DMS79 treated with DMSO at 0.1 percent for 48 hours (cell line): ENCODE measurements around the gene ZNF554.

Source experiments
- DNase-seq: peaks from one replicate; lab custom pipeline; 2025; lab: John Stamatoyannopoulos, UW

Gene ZNF554

DNA sequence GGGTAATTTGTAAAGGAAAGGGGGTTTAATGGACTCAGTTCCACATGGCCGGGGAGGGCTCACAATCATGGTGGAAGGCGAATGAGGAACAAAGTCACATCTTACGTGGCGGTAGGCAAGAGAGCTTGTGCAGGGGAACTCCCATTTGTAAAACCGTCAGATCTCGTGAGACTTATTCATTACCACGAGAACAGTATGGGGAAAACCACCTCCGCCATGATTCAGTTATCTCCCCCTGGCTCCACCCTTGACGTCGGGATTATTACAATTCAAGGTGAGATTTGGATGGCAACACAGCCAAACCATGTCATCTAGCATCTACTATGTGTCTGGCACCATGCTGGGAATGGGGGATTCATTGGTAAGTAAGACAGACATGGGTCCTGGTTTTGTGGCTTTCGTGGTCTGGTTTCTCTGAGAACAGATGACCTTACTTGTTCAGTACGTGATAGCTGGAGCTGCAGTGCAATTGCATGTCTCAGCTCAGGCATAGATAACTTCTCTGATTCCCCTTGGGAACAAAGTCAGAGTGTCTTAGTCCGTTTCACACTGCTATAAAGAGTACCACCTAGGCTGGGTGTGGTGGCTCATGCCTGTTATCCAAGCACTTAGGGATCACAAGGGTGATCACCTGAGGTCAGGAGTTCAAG, 8.3 kb downstream of the ZNF554 start:
- no peak for DNase-seq

- DNase-seq, result no peak
These were observed 14.7 kb downstream of the ZNF554 start for GRCh38 chr19:2834294-2834871.

GRCh38 chr19:2837430-2837829, 17.8 kb downstream of the ZNF554 start:
- no peak for DNase-seq

- peak; percentile 98 for DNase-seq
These were observed 21.4 kb downstream of the ZNF554 start, which contains the start of gene ZNF555 for GRCh38 chr19:2840794-2841791. Gene ZNF555, plus strand, starts transcription at chr19:2841475. Its CDS starts 98 bp downstream, at chr19:2841573.

- no peak for DNase-seq
These were observed 22.3 kb downstream of the ZNF554 start for GRCh38 chr19:2841855-2842574.

- DNase-seq, result no peak
These were observed 25.4 kb downstream of the ZNF554 start for GRCh38 chr19:2845107-2845506.

GRCh38 chr19:2846180-2846894, 26.7 kb downstream of the ZNF554 start:
- no peak for DNase-seq

DNA sequence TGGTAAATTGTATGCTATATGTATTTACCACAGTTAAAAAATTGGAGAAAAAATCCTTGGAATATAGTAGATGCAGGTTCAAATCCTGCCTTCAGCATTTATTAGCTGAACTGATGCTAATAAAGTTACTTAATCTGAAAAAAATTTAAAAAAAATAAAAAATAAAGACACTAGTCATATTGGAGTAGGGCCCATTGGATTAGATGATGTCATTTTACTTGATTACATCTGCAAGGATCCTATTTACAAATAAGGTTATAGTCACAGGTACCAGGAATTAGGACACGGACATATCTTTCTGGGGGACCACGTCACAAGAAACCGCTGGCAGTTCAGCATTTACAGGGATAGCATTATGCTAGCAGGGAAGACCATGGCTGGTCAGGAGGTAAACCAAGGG, 27.8 kb downstream of the ZNF554 start:
- DNase-seq, result no peak

GRCh38 chr19:2848616-2849015, 28.9 kb downstream of the ZNF554 start:
- DNase-seq, result no peak

GRCh38 chr19:2850256-2850925, 30.7 kb downstream of the ZNF554 start:
- DNase-seq, result no peak

DNA sequence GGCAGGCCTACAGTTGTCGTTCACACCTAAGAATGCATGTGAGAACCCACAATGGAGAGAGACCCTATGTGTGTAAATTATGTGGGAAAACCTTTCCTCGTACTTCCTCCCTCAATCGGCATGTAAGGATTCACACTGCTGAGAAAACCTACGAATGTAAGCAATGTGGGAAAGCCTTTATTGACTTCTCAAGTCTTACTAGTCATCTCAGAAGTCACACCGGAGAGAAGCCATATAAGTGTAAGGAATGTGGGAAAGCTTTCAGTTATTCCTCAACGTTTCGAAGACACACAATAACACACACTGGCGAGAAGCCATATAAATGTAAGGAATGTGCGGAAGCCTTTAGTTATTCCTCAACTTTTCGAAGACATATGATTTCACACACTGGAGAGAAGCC, 32.9 kb downstream of the ZNF554 start:
- DNase-seq, result no peak

GRCh38 chr19:2853015-2853606, 33.4 kb downstream of the ZNF554 start:
- DNase-seq, result no peak

- no peak for DNase-seq
These were observed 35.2 kb downstream of the ZNF554 start for GRCh38 chr19:2854849-2855248.

- no peak for DNase-seq
These were observed 36.9 kb downstream of the ZNF554 start for GRCh38 chr19:2856457-2857050.

DNA sequence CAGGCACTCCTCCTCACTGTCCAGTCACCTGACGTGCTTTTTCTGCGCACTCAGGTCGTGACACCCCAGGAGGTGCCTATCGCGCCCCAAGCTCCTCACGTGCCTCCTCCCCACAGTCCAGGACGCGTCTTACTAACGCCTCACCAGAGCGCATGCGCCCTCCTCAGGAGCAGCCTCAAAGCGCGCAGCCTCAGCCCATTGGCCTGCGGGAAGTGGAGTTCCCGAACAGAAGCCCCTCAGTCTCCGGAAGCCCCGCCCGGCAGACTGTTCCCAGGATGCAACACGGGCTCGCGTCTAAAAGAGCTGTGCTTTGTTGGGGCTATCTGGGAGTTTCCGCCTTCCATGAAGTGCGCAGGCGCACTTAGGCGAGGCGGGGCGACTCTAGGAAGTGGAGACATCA, 39.2 kb downstream of the ZNF554 start:
- DNase-seq, result no peak

DNA sequence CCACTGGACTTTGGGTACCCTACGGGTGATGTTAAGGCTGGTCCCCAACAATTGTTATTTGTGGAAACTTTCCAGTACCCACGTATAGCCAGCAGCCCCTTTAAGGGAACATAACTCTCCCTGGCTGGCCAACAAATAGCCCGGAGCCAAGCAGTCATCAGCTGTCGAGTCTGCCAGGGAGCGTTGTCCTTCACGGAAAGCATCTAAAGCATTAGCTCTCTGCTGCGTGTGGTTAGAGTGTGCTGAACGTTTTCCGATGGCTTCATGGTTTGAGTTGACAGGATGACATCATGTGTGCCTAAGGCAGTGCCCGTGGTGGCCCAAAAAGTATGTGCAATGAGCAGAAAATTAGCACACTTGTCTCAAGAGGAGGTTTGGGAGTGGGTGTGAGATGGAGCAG, 44.1 kb downstream of the ZNF554 start:
- no peak for DNase-seq

- no peak for DNase-seq
These were observed 45.8 kb downstream of the ZNF554 start for GRCh38 chr19:2865334-2866100.

GRCh38 chr19:2866495-2867024, 46.9 kb downstream of the ZNF554 start:
- no peak for DNase-seq
